Esophagus muscularis mucosa (tissue), 4 donors: ENCODE measurements around the gene CTRB2. TPM values are rescaled to one million over a fixed set of nuclear protein-coding genes. Genes with fewer than 3 reads are reported as not detected.
"Not testable (repeated sequence)": the region's sequence is repeated elsewhere in the genome, so short reads cannot be mapped to it uniquely, and the experiment has no call there.

Experiments
- DNase-seq: peaks from one replicate; pipeline ENCODE4 v3.0.0-alpha.2; 2017; ENCODE audit errors: extremely low spot score
- H3K27ac ChIP-seq, 4 donors: fragments of 200-600 bp; sonication (generic); replicated peaks in 1 of 4; 1 replicate in 3 of 4; 2 replicates in 1 of 4; pipeline ENCODE4 v1.5.1; 2016 to 2019; ENCODE audit warnings: mild to moderate bottlenecking in 1 of 4
- H3K27me3 ChIP-seq, 4 donors: fragments of 200-600 bp; sonication (generic); one replicate each; pipeline versions ENCODE4 v1.5.1 to v1.6.0; 2016 to 2019
- H3K36me3 ChIP-seq, 4 donors: fragments of 200-600 bp; sonication (generic); one replicate each; pipeline ENCODE4 v1.5.1; 2016 to 2019
- H3K4me1 ChIP-seq, 4 donors: fragments of 200-600 bp; sonication (generic); one replicate each; pipeline ENCODE4 v1.5.1; 2016 to 2019
- H3K4me3 ChIP-seq, 4 donors: fragments of 200-600 bp; sonication (generic); 1 replicate in 2 of 4; 2 replicates in 2 of 4; pipeline ENCODE4 v1.5.1; 2016 to 2019; ENCODE audit warnings: mild to moderate bottlenecking in 4 of 4, moderate library complexity in 1 of 4
- H3K9me3 ChIP-seq, 4 donors: fragments of 200-600 bp; sonication (generic); 1 replicate in 3 of 4; 2 replicates in 1 of 4; pipeline ENCODE4 v1.5.1; 2016 to 2019
- EP300 ChIP-seq: sonication (generic); formaldehyde crosslinking; IDR thresholded peaks from one replicate; pipeline ENCODE4 v1.6.1; 2017; ENCODE audit warnings: antibody characterized with exemption
- POLR2A ChIP-seq: fragments of 450-650 bp; IDR thresholded peaks from one replicate; pipeline ENCODE4 v1.6.1; 2017; ENCODE audit warnings: antibody characterized with exemption, moderate library complexity, mild to moderate bottlenecking, low read depth
- POLR2AphosphoS5 ChIP-seq, 2 donors: sonication (generic); formaldehyde crosslinking; IDR thresholded peaks; one replicate each; pipeline ENCODE4 v1.6.1; 2017; ENCODE audit warnings: antibody characterized with exemption in 2 of 2
- WGBS: methylation state at CpG from one replicate; pipeline ENCODE4 v1.1.5; 2018; 5-methylcytosine and 5-hydroxymethylcytosine counted together
- intact Hi-C: fragments of 100-400 bp; cut with DNase I; formaldehyde crosslinking; loops from one replicate; pipeline ENCODE4 v1.15.1; 2023
- total RNA-seq, 4 donors: library from RNA; depleted of rRNA; stranded (reverse); fragments of >200 nt; gene quantifications; one replicate each; pipeline versions ENCODE4 v1.1.0 to v1.2.1, GENCODE V29; 2016
- TF ChIP-seq, protein P1 (sequence below), 3 experiments: fragments of 200-600 bp in 2 of 3; fragments of 450-650 bp in 1 of 3; sonication (generic) in 2 of 3; IDR thresholded peaks; one replicate each; pipeline ENCODE4 v1.5.1; 2017 to 2019; ENCODE audit warnings: antibody characterized with exemption in 3 of 3, mild to moderate bottlenecking in 2 of 3, moderate library complexity in 1 of 3

The CTRB2 gene
- total RNA-seq, 4 donors from 2014 or later: not detected

GRCh38 chr16:75216127-75216526, 9.2 kb upstream of the CTRB2 start:
- intact Hi-C loops: no loop called here
- Histone ChIP-seq H3K9me3 (no peaks in the 10 kb centered on the region), H3K36me3 (no peaks in the 10 kb centered on the region), H3K4me3 (no peak overlapping the region), H3K27me3 (no peaks in the 10 kb centered on the region), H3K27ac (no peak overlapping the region), H3K4me1 (no peaks in the 10 kb centered on the region)
- no peak for TF ChIP-seq POLR2AphosphoS5 (IDR thresholded peaks at IDR 0.05)
- no peak for TF ChIP-seq EP300
- TF ChIP-seq, protein P1, sequence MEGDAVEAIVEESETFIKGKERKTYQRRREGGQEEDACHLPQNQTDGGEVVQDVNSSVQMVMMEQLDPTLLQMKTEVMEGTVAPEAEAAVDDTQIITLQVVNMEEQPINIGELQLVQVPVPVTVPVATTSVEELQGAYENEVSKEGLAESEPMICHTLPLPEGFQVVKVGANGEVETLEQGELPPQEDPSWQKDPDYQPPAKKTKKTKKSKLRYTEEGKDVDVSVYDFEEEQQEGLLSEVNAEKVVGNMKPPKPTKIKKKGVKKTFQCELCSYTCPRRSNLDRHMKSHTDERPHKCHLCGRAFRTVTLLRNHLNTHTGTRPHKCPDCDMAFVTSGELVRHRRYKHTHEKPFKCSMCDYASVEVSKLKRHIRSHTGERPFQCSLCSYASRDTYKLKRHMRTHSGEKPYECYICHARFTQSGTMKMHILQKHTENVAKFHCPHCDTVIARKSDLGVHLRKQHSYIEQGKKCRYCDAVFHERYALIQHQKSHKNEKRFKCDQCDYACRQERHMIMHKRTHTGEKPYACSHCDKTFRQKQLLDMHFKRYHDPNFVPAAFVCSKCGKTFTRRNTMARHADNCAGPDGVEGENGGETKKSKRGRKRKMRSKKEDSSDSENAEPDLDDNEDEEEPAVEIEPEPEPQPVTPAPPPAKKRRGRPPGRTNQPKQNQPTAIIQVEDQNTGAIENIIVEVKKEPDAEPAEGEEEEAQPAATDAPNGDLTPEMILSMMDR (IDR thresholded peaks at IDR 0.05): no peak
- no peak for TF ChIP-seq POLR2A
- 95% methylated on average over 2 of the region's 2 CpGs for WGBS
- DNase-seq: no peak

- H3K27ac ChIP-seq, H3K4me3 ChIP-seq, H3K4me1 ChIP-seq, H3K9me3 ChIP-seq, intact Hi-C loops, DNase-seq, H3K36me3 ChIP-seq: not testable (repeated sequence)
- H3K27me3 ChIP-seq: peaks cover 0 to 10% (median under 1%) of the 10 kb centered on the region in 4 donors
- WGBS: 86% methylated on average over 10 of the region's 10 CpGs
Observed at GRCh38 chr16:75211286-75211685, 4.3 kb upstream of the CTRB2 start.

- intact Hi-C loops: loop anchor here (2.0 kb wide), 1 partner anchor 15 kb away; no protein-coding TSS in a partner anchor
- no peak for TF ChIP-seq POLR2A
- TF ChIP-seq POLR2AphosphoS5 (IDR thresholded peaks at IDR 0.05): no peak
- TF ChIP-seq EP300: no peak
- TF ChIP-seq, protein P1 (IDR thresholded peaks at IDR 0.05): no peak
- no peak overlapping the region for H3K4me3 ChIP-seq
- H3K36me3 ChIP-seq: no peaks in the 10 kb centered on the region
- no peak overlapping the region for H3K27ac ChIP-seq
- H3K9me3 ChIP-seq: no peaks in the 10 kb centered on the region
- H3K27me3 ChIP-seq: peaks cover 0 to 14% (median 2%) of the 10 kb centered on the region in 4 donors
- no peaks in the 10 kb centered on the region for H3K4me1 ChIP-seq
- no peak for DNase-seq
- 94% methylated on average over 5 of the region's 5 CpGs for WGBS
Observed at GRCh38 chr16:75209944-75210343, 3.0 kb upstream of the CTRB2 start.

DNA sequence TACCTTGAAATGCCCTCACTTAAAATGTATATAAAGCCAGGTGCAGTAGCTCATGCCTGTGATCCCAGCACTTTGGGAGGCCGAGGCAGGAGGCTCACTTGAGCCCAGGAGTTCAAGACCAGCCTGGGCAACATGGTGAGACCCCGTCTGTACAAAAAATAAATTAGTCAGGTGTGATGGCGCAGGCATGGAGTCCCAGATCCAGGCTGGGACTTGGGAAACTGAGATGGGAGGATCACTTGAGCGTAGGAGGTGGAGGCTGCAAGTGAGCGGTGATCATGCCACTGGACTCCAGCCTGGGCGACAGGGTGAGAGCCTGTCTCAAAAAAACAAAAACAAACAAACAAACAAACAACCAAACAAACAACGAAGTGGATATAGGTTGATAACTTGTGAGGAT, 2.6 kb upstream of the CTRB2 start:
- not testable (repeated sequence) for H3K4me3 ChIP-seq, DNase-seq, H3K9me3 ChIP-seq, H3K4me1 ChIP-seq, H3K36me3 ChIP-seq, H3K27ac ChIP-seq
- H3K27me3 ChIP-seq: peaks cover 0 to 14% (median 2%) of the 10 kb centered on the region in 4 donors
- intact Hi-C loops: loop anchor here (2.0 kb wide), 1 partner anchor 15 kb away; no protein-coding TSS in a partner anchor
- WGBS: 89% methylated on average over 7 of the region's 7 CpGs

GRCh38 chr16:75208861-75209505, 2.0 kb upstream of the CTRB2 start:
- no peak for DNase-seq
- TF ChIP-seq POLR2A: no peak
- TF ChIP-seq EP300: no peak
- TF ChIP-seq, protein P1 (IDR thresholded peaks at IDR 0.05): no peak
- TF ChIP-seq POLR2AphosphoS5 (IDR thresholded peaks at IDR 0.05): no peak
- peaks cover 0 to 14% (median 2%) of the 10 kb centered on the region in 4 donors for H3K27me3 ChIP-seq
- no peak overlapping the region for H3K4me3 ChIP-seq
- H3K9me3 ChIP-seq: no peaks in the 10 kb centered on the region
- H3K27ac ChIP-seq: no peak overlapping the region
- intact Hi-C loops: loop anchor here (2.0 kb wide), 1 partner anchor 16 kb away; no protein-coding TSS in a partner anchor
- H3K4me1 ChIP-seq: no peaks in the 10 kb centered on the region
- WGBS: 88% methylated on average over 15 of the region's 27 CpGs
- H3K36me3 ChIP-seq: no peaks in the 10 kb centered on the region
